Measurements from ENCODE around the gene NUCB2. TPM values are rescaled to one million over a fixed set of nuclear protein-coding genes. Genes with fewer than 3 reads are reported as not detected.

Gene NUCB2
- total and polyA plus RNA-seq, 2 of the 13 experiments (the other 11 are each of a cell fraction or from before 2014, with no cell fraction given), result 54.2 to 82.4 TPM

DNA sequence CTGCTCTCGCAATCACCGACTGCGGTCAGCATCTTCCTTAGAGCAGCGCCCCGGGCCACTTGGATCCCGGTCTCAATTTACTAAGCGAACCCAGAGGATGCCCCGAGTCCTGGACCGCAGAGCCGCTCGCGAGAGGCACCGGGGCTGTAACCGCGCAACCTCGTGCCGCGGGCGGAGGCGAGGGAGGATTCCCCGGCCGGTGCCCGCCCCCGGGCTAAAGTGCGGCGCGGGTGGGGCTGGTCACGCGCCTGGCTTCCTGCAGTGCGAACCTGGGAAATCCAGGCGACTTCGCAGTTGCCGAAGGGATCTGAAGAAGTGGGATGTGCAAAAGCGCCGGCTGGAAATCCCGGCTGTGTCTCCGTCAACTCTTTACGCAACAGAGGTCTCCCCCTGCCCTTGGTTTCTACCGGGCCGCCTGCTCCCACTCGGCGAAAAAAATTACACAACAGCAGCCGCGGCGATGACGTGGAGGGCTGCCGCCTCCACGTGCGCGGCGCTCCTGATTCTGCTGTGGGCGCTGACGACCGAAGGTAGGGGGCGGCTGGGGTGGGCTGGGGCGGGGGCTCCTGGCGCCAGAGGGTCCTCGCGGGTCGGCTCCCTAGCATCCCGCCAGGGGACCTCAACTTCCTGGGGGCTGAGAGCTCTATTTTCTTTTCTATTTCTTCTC, 75.1 kb downstream of the NUCB2 start, which contains the start of gene NCR3LG1 (continued):
- TF ChIP-seq ETV5 (CRISPR knock-in tag; IDR thresholded peaks at IDR 0.05; ENCODE audit: borderline replicate concordance) (peak; percentile 81), MIXL1 (CRISPR knock-in tag; IDR thresholded peaks at IDR 0.05) (no peak; the same call in 1 of the 2 replicates), ARNTL (CRISPR knock-in tag; IDR thresholded peaks at IDR 0.05) (peak; percentile 91), ZNF775 (CRISPR knock-in tag; IDR thresholded peaks at IDR 0.05; ENCODE audit: borderline replicate concordance) (no peak), ZNF501 (CRISPR knock-in tag; IDR thresholded peaks at IDR 0.05) (peak; percentile 71; the same call in 1 of the 2 replicates), HNRNPH1 (optimal IDR thresholded peaks at IDR 0.05; ENCODE audit: low read depth, low read length) (no peak), ZNF792 (CRISPR knock-in tag; IDR thresholded peaks at IDR 0.05) (peak; percentile 39; the same call in 1 of the 2 replicates), ZNF563 (CRISPR knock-in tag; IDR thresholded peaks at IDR 0.05) (peak; percentile 59), ARHGAP35 (CRISPR knock-in tag; IDR thresholded peaks at IDR 0.05; ENCODE audit: borderline replicate concordance) (peak; percentile 90), ZNF691 (CRISPR knock-in tag; IDR thresholded peaks at IDR 0.05; ENCODE audit: borderline replicate concordance, low read depth) (peak; percentile 41; the same call in 1 of the 2 replicates), PCBP1 (IDR thresholded peaks at IDR 0.05; ENCODE audit: borderline replicate concordance, low read depth, low read length) (no peak), MLXIP (CRISPR knock-in tag; IDR thresholded peaks at IDR 0.05; ENCODE audit: borderline replicate concordance) (0 out of 2 replicates have a peak, but pooled peaks have one; percentile 49), SMARCE1 (IDR thresholded peaks at IDR 0.05; ENCODE audit: borderline replicate concordance) (no peak)
- TF ChIP-seq, protein P1, sequence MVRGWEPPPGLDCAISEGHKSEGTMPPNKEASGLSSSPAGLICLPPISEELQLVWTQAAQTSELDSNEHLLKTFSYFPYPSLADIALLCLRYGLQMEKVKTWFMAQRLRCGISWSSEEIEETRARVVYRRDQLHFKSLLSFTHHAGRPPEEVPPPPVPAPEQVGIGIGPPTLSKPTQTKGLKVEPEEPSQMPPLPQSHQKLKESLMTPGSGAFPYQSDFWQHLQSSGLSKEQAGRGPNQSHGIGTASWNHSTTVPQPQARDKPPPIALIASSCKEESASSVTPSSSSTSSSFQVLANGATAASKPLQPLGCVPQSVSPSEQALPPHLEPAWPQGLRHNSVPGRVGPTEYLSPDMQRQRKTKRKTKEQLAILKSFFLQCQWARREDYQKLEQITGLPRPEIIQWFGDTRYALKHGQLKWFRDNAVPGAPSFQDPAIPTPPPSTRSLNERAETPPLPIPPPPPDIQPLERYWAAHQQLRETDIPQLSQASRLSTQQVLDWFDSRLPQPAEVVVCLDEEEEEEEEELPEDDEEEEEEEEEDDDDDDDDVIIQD (CRISPR knock-in tag; IDR thresholded peaks at IDR 0.05; ENCODE audit: low read depth), result no peak
- TF ChIP-seq, protein P2, sequence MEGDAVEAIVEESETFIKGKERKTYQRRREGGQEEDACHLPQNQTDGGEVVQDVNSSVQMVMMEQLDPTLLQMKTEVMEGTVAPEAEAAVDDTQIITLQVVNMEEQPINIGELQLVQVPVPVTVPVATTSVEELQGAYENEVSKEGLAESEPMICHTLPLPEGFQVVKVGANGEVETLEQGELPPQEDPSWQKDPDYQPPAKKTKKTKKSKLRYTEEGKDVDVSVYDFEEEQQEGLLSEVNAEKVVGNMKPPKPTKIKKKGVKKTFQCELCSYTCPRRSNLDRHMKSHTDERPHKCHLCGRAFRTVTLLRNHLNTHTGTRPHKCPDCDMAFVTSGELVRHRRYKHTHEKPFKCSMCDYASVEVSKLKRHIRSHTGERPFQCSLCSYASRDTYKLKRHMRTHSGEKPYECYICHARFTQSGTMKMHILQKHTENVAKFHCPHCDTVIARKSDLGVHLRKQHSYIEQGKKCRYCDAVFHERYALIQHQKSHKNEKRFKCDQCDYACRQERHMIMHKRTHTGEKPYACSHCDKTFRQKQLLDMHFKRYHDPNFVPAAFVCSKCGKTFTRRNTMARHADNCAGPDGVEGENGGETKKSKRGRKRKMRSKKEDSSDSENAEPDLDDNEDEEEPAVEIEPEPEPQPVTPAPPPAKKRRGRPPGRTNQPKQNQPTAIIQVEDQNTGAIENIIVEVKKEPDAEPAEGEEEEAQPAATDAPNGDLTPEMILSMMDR (CRISPR knock-in tag; IDR thresholded peaks at IDR 0.05), result peak; percentile 10; the same call in 1 of the 2 replicates
- TF ChIP-seq, protein P3, sequence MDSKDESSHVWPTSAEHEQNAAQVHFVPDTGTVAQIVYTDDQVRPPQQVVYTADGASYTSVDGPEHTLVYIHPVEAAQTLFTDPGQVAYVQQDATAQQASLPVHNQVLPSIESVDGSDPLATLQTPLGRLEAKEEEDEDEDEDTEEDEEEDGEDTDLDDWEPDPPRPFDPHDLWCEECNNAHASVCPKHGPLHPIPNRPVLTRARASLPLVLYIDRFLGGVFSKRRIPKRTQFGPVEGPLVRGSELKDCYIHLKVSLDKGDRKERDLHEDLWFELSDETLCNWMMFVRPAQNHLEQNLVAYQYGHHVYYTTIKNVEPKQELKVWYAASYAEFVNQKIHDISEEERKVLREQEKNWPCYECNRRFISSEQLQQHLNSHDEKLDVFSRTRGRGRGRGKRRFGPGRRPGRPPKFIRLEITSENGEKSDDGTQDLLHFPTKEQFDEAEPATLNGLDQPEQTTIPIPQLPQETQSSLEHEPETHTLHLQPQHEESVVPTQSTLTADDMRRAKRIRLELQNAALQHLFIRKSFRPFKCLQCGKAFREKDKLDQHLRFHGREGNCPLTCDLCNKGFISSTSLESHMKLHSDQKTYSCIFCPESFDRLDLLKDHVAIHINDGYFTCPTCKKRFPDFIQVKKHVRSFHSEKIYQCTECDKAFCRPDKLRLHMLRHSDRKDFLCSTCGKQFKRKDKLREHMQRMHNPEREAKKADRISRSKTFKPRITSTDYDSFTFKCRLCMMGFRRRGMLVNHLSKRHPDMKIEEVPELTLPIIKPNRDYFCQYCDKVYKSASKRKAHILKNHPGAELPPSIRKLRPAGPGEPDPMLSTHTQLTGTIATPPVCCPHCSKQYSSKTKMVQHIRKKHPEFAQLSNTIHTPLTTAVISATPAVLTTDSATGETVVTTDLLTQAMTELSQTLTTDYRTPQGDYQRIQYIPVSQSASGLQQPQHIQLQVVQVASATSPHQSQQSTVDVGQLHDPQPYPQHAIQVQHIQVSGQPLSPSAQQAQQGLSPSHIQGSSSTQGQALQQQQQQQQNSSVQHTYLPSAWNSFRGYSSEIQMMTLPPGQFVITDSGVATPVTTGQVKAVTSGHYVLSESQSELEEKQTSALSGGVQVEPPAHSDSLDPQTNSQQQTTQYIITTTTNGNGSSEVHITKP (CRISPR knock-in tag; IDR thresholded peaks at IDR 0.05; ENCODE audit: low read depth), result peak; percentile 96
